ENCODE results near the gene CLCN5.

Gene CLCN5

DNA sequence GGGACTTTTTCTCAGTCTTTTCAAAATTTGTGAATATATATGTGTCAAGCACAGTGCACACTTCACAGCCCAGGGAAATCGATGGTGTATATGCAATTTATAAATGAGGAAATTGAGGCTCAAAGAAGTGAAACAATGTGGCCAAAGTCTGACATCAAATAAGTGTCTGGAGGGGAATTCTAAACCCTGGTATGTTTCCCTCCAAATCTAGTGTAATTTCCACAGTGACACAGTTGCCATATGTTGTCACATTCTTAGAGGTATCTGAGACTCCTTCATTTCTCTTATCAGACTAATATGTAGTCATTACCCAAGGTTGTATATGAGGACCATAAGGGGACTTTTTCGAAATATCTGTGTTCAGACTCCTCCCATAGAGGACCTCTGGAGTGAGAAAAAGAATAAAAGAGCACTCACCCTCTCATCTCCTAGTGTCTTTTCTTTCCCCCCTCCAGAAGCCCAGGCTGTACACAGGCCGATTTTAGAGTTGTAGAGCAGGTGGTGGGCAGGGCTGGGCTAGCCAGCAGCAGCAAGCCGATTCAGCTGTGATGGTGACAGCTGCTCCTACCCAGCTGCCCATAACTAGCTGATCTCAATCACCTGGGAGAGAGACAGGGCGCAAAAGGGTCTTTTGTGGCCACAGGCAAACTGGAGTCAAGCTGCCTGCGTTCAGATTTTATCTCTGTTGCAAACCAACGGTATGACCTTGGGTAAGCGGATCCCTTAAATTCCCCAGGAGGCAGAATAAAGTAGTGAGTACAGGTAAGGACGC lies 55.1 kb downstream of the CLCN5 start:
- TF ChIP-seq EGR1 (IDR thresholded peaks at IDR 0.05) (no peak), NFIC (IDR thresholded peaks at IDR 0.05) (no peak), TAF1 (IDR thresholded peaks at IDR 0.05; ENCODE audit: low read depth) (no peak), EP300 (IDR thresholded peaks at IDR 0.05; ENCODE audit: borderline replicate concordance) (no peak), YY1 (IDR thresholded peaks at IDR 0.05; ENCODE audit: low read depth) (no peak), CEBPB (IDR thresholded peaks at IDR 0.05) (no peak), CREB1 (IDR thresholded peaks at IDR 0.05; ENCODE audit: low read depth) (no peak), RAD21 (IDR thresholded peaks at IDR 0.05; ENCODE audit: low read depth) (no peak), REST (IDR thresholded peaks at IDR 0.05; ENCODE audit: low read depth) (no peak), FOXM1 (IDR thresholded peaks at IDR 0.05; ENCODE audit: borderline replicate concordance, low read depth) (no peak), ZBTB7A (IDR thresholded peaks at IDR 0.05; ENCODE audit: low read depth) (no peak), TEAD4 (IDR thresholded peaks at IDR 0.05) (no peak), TCF12 (IDR thresholded peaks at IDR 0.05; ENCODE audit: low read depth) (no peak)
- TF ChIP-seq, protein P1, sequence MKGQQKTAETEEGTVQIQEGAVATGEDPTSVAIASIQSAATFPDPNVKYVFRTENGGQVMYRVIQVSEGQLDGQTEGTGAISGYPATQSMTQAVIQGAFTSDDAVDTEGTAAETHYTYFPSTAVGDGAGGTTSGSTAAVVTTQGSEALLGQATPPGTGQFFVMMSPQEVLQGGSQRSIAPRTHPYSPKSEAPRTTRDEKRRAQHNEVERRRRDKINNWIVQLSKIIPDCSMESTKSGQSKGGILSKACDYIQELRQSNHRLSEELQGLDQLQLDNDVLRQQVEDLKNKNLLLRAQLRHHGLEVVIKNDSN (IDR thresholded peaks at IDR 0.05), result no peak

DNA sequence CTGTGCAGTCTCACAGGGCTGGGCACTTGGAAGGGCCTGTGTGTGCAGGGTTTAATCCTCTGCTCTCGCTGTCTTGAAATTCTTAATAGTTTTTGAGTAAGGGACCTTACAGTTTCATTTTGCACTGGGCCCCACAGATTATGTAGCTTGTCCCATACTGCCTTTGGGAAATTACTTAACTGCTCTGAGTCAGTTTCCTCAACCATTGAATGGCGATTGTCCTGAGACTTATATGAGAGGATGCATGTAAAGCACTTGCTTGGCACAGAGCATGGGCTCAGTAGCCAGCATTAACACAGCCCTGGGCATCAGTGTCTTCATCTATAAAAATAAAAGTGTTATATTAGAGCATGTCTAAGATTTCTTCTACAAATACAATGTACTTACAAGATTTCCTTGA lies 55.8 kb downstream of the CLCN5 start:
- no peak for TF ChIP-seq ZBTB7A (IDR thresholded peaks at IDR 0.05; ENCODE audit: low read depth)
- TF ChIP-seq, protein P1 (IDR thresholded peaks at IDR 0.05), result no peak
- TF ChIP-seq CREB1 (IDR thresholded peaks at IDR 0.05; ENCODE audit: low read depth), result no peak
- no peak for TF ChIP-seq YY1 (IDR thresholded peaks at IDR 0.05; ENCODE audit: low read depth)
- no peak for TF ChIP-seq RAD21 (IDR thresholded peaks at IDR 0.05; ENCODE audit: low read depth)
- no peak for TF ChIP-seq REST (IDR thresholded peaks at IDR 0.05; ENCODE audit: low read depth)
- no peak for TF ChIP-seq TAF1 (IDR thresholded peaks at IDR 0.05; ENCODE audit: low read depth)
- no peak for TF ChIP-seq TEAD4 (IDR thresholded peaks at IDR 0.05)
- TF ChIP-seq TCF12 (IDR thresholded peaks at IDR 0.05; ENCODE audit: low read depth), result no peak
- TF ChIP-seq MAX (IDR thresholded peaks at IDR 0.05), result no peak
- TF ChIP-seq CEBPB (IDR thresholded peaks at IDR 0.05), result no peak
- no peak for TF ChIP-seq EGR1 (IDR thresholded peaks at IDR 0.05)
- no peak for TF ChIP-seq FOXM1 (IDR thresholded peaks at IDR 0.05; ENCODE audit: borderline replicate concordance, low read depth)
- TF ChIP-seq NFIC (IDR thresholded peaks at IDR 0.05), result no peak
- no peak for TF ChIP-seq EP300 (IDR thresholded peaks at IDR 0.05; ENCODE audit: borderline replicate concordance)

DNA sequence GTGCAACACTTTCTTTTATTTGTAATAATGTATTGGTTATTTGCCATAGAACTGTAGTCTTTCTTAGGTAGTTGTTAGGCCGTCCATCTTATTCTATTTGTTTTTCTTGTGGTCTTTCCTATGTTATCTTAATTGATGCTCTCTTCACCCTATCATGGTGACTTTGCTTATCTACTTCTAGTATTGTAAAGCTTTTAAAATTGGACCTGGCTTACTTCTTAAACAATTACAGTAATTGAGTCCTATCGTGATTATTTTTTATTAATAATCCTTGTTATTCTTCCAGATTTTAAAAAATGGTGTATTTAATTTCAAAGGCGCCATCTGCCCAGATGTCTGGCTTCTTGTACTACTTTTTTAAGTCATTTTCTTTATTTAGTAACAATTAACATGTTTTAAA lies 63.7 kb downstream of the CLCN5 start:
- TF ChIP-seq EP300 (IDR thresholded peaks at IDR 0.05; ENCODE audit: borderline replicate concordance) (no peak), CEBPB (IDR thresholded peaks at IDR 0.05) (no peak), YY1 (IDR thresholded peaks at IDR 0.05; ENCODE audit: low read depth) (no peak), TCF12 (IDR thresholded peaks at IDR 0.05; ENCODE audit: low read depth) (no peak), CREB1 (IDR thresholded peaks at IDR 0.05; ENCODE audit: low read depth) (no peak), TEAD4 (IDR thresholded peaks at IDR 0.05) (no peak), FOXM1 (IDR thresholded peaks at IDR 0.05; ENCODE audit: borderline replicate concordance, low read depth) (no peak), NFIC (IDR thresholded peaks at IDR 0.05) (no peak), TAF1 (IDR thresholded peaks at IDR 0.05; ENCODE audit: low read depth) (no peak), REST (IDR thresholded peaks at IDR 0.05; ENCODE audit: low read depth) (no peak), RAD21 (IDR thresholded peaks at IDR 0.05; ENCODE audit: low read depth) (no peak), ZBTB7A (IDR thresholded peaks at IDR 0.05; ENCODE audit: low read depth) (no peak), EGR1 (IDR thresholded peaks at IDR 0.05) (no peak), MAX (IDR thresholded peaks at IDR 0.05) (no peak)
- TF ChIP-seq, protein P1 (IDR thresholded peaks at IDR 0.05), result no peak
